Trophoblast cell (in vitro differentiated cells and primary cell): ENCODE results near the gene PHOSPHO2.

Source experiments
- DNase-seq, 2 donors: peaks; one replicate each; pipeline ENCODE4 v3.0.0-alpha.2; 2016
- H2AFZ ChIP-seq: 2 replicates; pipeline ENCODE4 v1.6.1; 2013; ENCODE audit warnings: low read length, moderate library complexity, mild to moderate bottlenecking; ENCODE audit not compliant: insufficient read depth, poor library complexity
- H2AK5ac ChIP-seq: 2 replicates; pipeline ENCODE4 v1.6.1; 2013; ENCODE audit warnings: mild to moderate bottlenecking, low read length
- H2BK120ac ChIP-seq: 2 replicates; pipeline ENCODE4 v1.6.1; 2013; ENCODE audit warnings: low read length, mild to moderate bottlenecking, moderate library complexity; ENCODE audit not compliant: insufficient read depth, poor library complexity
- H2BK12ac ChIP-seq: 2 replicates; pipeline ENCODE4 v1.6.1; 2013; ENCODE audit warnings: mild to moderate bottlenecking, low read length, moderate library complexity
- H2BK5ac ChIP-seq: 2 replicates; pipeline ENCODE4 v1.6.1; 2013; ENCODE audit warnings: low read length, low read depth, moderate library complexity, mild to moderate bottlenecking; ENCODE audit not compliant: poor library complexity
- H3K14ac ChIP-seq: 2 replicates; pipeline ENCODE4 v1.6.1; 2013; ENCODE audit warnings: mild to moderate bottlenecking, low read length
- H3K18ac ChIP-seq: 2 replicates; pipeline ENCODE4 v1.6.1; 2013; ENCODE audit warnings: mild to moderate bottlenecking, low read length
- H3K23ac ChIP-seq: 2 replicates; pipeline ENCODE4 v1.6.1; 2013; ENCODE audit warnings: low read length
- H3K27ac ChIP-seq: 2 replicates; pipeline ENCODE4 v1.5.1; 2013; ENCODE audit warnings: low read depth, mild to moderate bottlenecking, inconsistent platforms, low read length, moderate library complexity
- H3K27me3 ChIP-seq: 2 replicates; pipeline ENCODE4 v1.6.1; 2013; ENCODE audit warnings: inconsistent platforms, mild to moderate bottlenecking, low read length, moderate library complexity; ENCODE audit not compliant: insufficient read depth
- H3K36me3 ChIP-seq, 2 experiments: 1 replicate in 1 of 2; 2 replicates in 1 of 2; pipeline ENCODE4 v1.6.1; 2013; ENCODE audit warnings: low read length in 2 of 2, mild to moderate bottlenecking in 2 of 2, moderate library complexity in 1 of 2; ENCODE audit not compliant: insufficient read depth in 2 of 2, control insufficient read depth in 1 of 2
- H3K4ac ChIP-seq: 2 replicates; pipeline ENCODE4 v1.6.1; 2013; ENCODE audit warnings: low read depth, mild to moderate bottlenecking, low read length, moderate library complexity
- H3K4me1 ChIP-seq, 2 experiments: 1 replicate in 1 of 2; 2 replicates in 1 of 2; pipeline ENCODE4 v1.6.1; 2013; ENCODE audit warnings: low read length in 2 of 2, mild to moderate bottlenecking in 2 of 2, moderate library complexity in 1 of 2; ENCODE audit not compliant: insufficient read depth in 2 of 2, control insufficient read depth in 1 of 2
- H3K4me2 ChIP-seq: 2 replicates; pipeline ENCODE4 v1.6.1; 2013; ENCODE audit warnings: inconsistent platforms, mild to moderate bottlenecking, low read length, moderate library complexity
- H3K4me3 ChIP-seq: 2 replicates; pipeline ENCODE4 v1.5.1; 2013; ENCODE audit warnings: mild to moderate bottlenecking, low read depth, low read length, inconsistent platforms
- H3K79me1 ChIP-seq: one replicate; pipeline ENCODE4 v1.6.1; 2013; ENCODE audit warnings: low read length
- H3K79me2 ChIP-seq: 2 replicates; pipeline ENCODE4 v1.6.1; 2013; ENCODE audit warnings: low read length, mild to moderate bottlenecking; ENCODE audit not compliant: control insufficient read depth, insufficient read depth, poor library complexity
- H3K9ac ChIP-seq: 2 replicates; pipeline ENCODE4 v1.6.1; 2013; ENCODE audit warnings: mild to moderate bottlenecking, low read length
- H3K9me3 ChIP-seq: 2 replicates; pipeline ENCODE4 v1.6.1; 2013; ENCODE audit warnings: low read depth, mild to moderate bottlenecking, control low read depth, inconsistent platforms, low read length; ENCODE audit not compliant: insufficient read depth
- H4K12ac ChIP-seq: 2 replicates; pipeline ENCODE4 v1.6.1; 2013; ENCODE audit warnings: low read depth, mild to moderate bottlenecking, low read length, moderate library complexity
- H4K8ac ChIP-seq: 2 replicates; pipeline ENCODE4 v1.6.1; 2013; ENCODE audit warnings: low read depth, mild to moderate bottlenecking, low read length, moderate library complexity
- H4K91ac ChIP-seq: one replicate; pipeline ENCODE4 v1.6.1; 2013; ENCODE audit warnings: low read depth, mild to moderate bottlenecking, low read length, moderate library complexity
- WGBS: extraction: QIAGEN DNeasy Blood & Tissue Kit; methylation state at CpG from one replicate; pipeline ENCODE4 v1.1.7; 2013; ENCODE audit warnings: missing lambda C conversion rate; ENCODE audit not compliant: insufficient read length, insufficient coverage; ENCODE audit errors: extremely low coverage; 5-methylcytosine and 5-hydroxymethylcytosine counted together

Gene PHOSPHO2

GRCh38 chr2:169734169-169734847 lies 40.0 kb downstream of the PHOSPHO2 start:
- Histone ChIP-seq H4K8ac (peak overlapping the region; percentile 80), H3K18ac (peak overlapping the region; percentile 70), H3K79me2 (peaks cover 2% of the 10 kb centered on the region), H3K9me3 (no peaks in the 10 kb centered on the region), H3K27me3 (no peaks in the 10 kb centered on the region), H3K4me3 (peak overlapping the region; percentile 83), H4K91ac (peak overlapping the region; percentile 39), H3K79me1 (peaks cover 2% of the 10 kb centered on the region), H3K14ac (peak overlapping the region; percentile 86), H2BK120ac (no peak overlapping the region), H3K36me3 (no peaks in the 10 kb centered on the region), H3K27ac (no peak overlapping the region), H3K4ac (peak overlapping the region; percentile 15), H2AFZ (peak overlapping the region; percentile 93), H2AK5ac (no peak overlapping the region), H3K23ac (no peak overlapping the region), H2BK5ac (no peak overlapping the region), H4K12ac (peak overlapping the region; percentile 73), H3K4me2 (peak overlapping the region; percentile 83), H2BK12ac (no peak overlapping the region), H3K9ac (peak overlapping the region; percentile 65), H3K4me1 (peaks cover 2% of the 10 kb centered on the region in 2 experiments)
- peak; percentile 11 to 53 for DNase-seq
- WGBS: no CpG with 5 or more reads among the region's 69 CpGs

GRCh38 chr2:169735623-169736022 lies 41.4 kb downstream of the PHOSPHO2 start:
- Histone ChIP-seq H3K79me1 (peaks cover 2% of the 10 kb centered on the region), H4K12ac (no peak overlapping the region), H3K18ac (no peak overlapping the region), H2BK120ac (no peak overlapping the region), H3K27me3 (no peaks in the 10 kb centered on the region), H3K79me2 (peaks cover 2% of the 10 kb centered on the region), H2BK5ac (no peak overlapping the region), H2BK12ac (no peak overlapping the region), H3K9ac (no peak overlapping the region), H4K91ac (no peak overlapping the region), H3K27ac (no peak overlapping the region), H2AFZ (no peak overlapping the region), H3K36me3 (no peaks in the 10 kb centered on the region), H3K9me3 (no peaks in the 10 kb centered on the region), H4K8ac (no peak overlapping the region), H3K4me3 (no peak overlapping the region), H3K4ac (no peak overlapping the region), H3K14ac (no peak overlapping the region), H3K4me2 (no peak overlapping the region), H3K23ac (no peak overlapping the region), H2AK5ac (no peak overlapping the region), H3K4me1 (peaks cover 2% of the 10 kb centered on the region in 2 experiments)
- no CpG with 5 or more reads among the region's 4 CpGs for WGBS
- DNase-seq: no peak

DNA sequence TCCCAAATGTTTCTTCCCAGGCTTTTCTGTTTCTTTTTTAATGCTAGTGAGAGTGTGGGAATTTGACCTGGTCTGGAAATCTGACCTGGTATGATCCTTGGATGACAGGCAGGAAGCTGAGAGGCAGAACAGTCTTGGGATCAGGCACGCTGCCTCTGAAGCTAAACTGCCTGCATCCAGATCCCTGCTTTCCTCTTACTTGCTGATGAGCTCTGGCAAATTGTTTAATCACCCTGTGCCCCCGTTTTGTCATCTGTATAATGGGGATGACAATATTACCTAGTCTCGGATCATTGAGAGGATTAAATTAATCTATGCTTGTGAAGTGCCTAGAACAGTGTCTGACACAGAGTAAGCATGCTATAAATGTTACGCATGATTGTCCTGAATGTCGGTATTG lies 42.6 kb downstream of the PHOSPHO2 start:
- H3K4me2 ChIP-seq: no peak overlapping the region
- H3K18ac ChIP-seq: no peak overlapping the region
- H3K4ac ChIP-seq: no peak overlapping the region
- no peak overlapping the region for H3K14ac ChIP-seq
- peaks cover 0 to 1% of the 10 kb centered on the region in 2 experiments for H3K36me3 ChIP-seq
- peaks cover 2% of the 10 kb centered on the region for H3K79me2 ChIP-seq
- H3K4me1 ChIP-seq: peaks cover 2% of the 10 kb centered on the region in 2 experiments
- no CpG with 5 or more reads among the region's 5 CpGs for WGBS
- H2BK12ac ChIP-seq: no peak overlapping the region
- H2AFZ ChIP-seq: no peak overlapping the region
- H4K12ac ChIP-seq: no peak overlapping the region
- no peaks in the 10 kb centered on the region for H3K9me3 ChIP-seq
- no peak overlapping the region for H3K4me3 ChIP-seq
- H2BK120ac ChIP-seq: no peak overlapping the region
- H2BK5ac ChIP-seq: no peak overlapping the region
- H4K91ac ChIP-seq: no peak overlapping the region
- no peak for DNase-seq
- H3K27ac ChIP-seq: no peak overlapping the region
- no peak overlapping the region for H4K8ac ChIP-seq
- H3K9ac ChIP-seq: no peak overlapping the region
- no peak overlapping the region for H2AK5ac ChIP-seq
- peaks cover 2% of the 10 kb centered on the region for H3K79me1 ChIP-seq
- no peaks in the 10 kb centered on the region for H3K27me3 ChIP-seq
- no peak overlapping the region for H3K23ac ChIP-seq

- WGBS: 100% methylated on average over 1 of the region's 5 CpGs
- Histone ChIP-seq H3K4me3 (no peak overlapping the region), H2BK5ac (no peak overlapping the region), H4K12ac (no peak overlapping the region), H3K79me1 (peaks cover 2% of the 10 kb centered on the region), H4K8ac (no peak overlapping the region), H3K4me2 (no peak overlapping the region), H2BK120ac (no peak overlapping the region), H3K23ac (no peak overlapping the region), H3K4me1 (peaks cover 2% of the 10 kb centered on the region in 2 experiments), H3K27me3 (no peaks in the 10 kb centered on the region), H3K14ac (no peak overlapping the region), H3K27ac (no peak overlapping the region), H3K4ac (no peak overlapping the region), H3K18ac (no peak overlapping the region), H3K9me3 (no peaks in the 10 kb centered on the region), H2AK5ac (no peak overlapping the region), H3K79me2 (peaks cover 4% of the 10 kb centered on the region), H4K91ac (no peak overlapping the region), H3K36me3 (peaks cover 0 to 1% of the 10 kb centered on the region in 2 experiments), H2BK12ac (no peak overlapping the region), H2AFZ (no peak overlapping the region), H3K9ac (no peak overlapping the region)
- DNase-seq: no peak
These were observed 44.4 kb downstream of the PHOSPHO2 start for GRCh38 chr2:169738566-169739229.
